Activated naive CD4-positive, alpha-beta T cell treated with anti-CD3 and anti-CD28 coated beads, Interleukin-2, amount 50 U/mL, for 72 hours (primary cell): ENCODE measurements around the gene CCR9. TPM values are rescaled to one million over a fixed set of nuclear protein-coding genes. Genes with fewer than 3 reads are reported as not detected.

Source experiments
- ATAC-seq, 2 donors: fragments of 150-1000 bp; cut with Tn5 transposase; 2 replicates each; pipeline ENCODE4 v1.10.0; 2021; ENCODE audit warnings: mild to moderate bottlenecking in 2 of 2, moderate library complexity in 2 of 2
- DNase-seq, 2 donors: peaks; one replicate each; pipeline ENCODE4 v3.0.0; 2021 to 2022; ENCODE audit warnings: low spot score in 2 of 2
- H3K27ac Mint-ChIP-seq, 2 donors: one replicate each; pipeline ENCODE4 v1.8.0; 2022; ENCODE audit warnings: mild to moderate bottlenecking in 2 of 2, mixed read lengths in 2 of 2
- H3K36me3 Mint-ChIP-seq, 2 donors: one replicate each; pipeline ENCODE4 v1.8.0; 2022; ENCODE audit warnings: mixed read lengths in 2 of 2
- H3K9me3 Mint-ChIP-seq, 2 donors: one replicate each; pipeline ENCODE4 v1.8.0; 2022; ENCODE audit warnings: mixed read lengths in 2 of 2
- total RNA-seq, 2 donors: library from RNA; stranded (reverse); gene quantifications; one replicate each; pipeline ENCODE4 v1.2.3, GENCODE V29; 2022

CCR9 gene
- total RNA-seq, 2 donors from 2014 or later: not detected

GRCh38 chr3:45939341-45939771 is 53.0 kb downstream of the CCR9 start:
- peaks cover 16 to 39% of the 10 kb centered on the region in 2 donors for H3K36me3 Mint-ChIP-seq
- peaks cover 0 to 4% of the 10 kb centered on the region in 2 donors for H3K9me3 Mint-ChIP-seq
- ATAC-seq (peak in 1 of 2 donors; percentile 32), DNase-seq (peak in 1 of 2 donors; percentile 56)
- no peak overlapping the region for H3K27ac Mint-ChIP-seq

DNA sequence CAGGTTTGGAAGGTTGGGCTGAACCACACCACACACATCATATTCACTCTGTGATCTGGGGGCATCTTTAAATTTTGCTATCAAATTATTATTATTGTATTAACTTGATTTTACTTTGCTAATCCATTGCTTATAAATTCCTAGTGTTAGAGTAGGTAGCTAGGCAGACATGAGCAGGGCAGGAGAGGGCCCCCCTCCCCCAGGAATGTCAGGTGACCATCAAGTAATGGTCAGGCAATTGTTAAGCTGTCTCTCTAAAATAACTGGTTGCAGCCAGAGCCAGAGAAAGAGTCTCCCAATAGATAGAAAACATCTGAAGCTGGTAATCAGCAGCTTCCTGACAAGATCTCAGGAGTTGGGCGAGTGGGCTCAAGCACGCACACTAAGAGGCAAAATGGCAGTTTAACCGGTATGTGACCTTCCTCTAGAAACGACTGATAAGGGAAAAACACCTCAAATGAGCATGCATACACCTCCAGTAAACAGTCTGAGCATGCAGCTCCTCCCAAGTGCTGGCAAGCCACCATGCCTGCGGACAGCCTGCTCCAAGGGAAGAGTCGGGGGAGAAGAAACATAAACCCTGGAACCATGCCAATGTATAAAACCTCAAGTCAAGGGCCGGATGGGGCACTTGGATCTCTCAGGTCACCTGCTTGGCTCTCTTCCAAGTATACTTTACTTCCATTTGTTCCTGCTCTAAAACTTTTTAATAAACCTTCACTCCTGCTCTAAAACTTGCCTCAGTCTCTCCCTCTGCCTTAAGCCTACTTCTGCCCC is 53.8 kb downstream of the CCR9 start:
- DNase-seq (no peak), ATAC-seq (no peak)
- Mint-ChIP-seq H3K9me3 (peaks cover 0 to 4% of the 10 kb centered on the region in 2 donors), H3K27ac (no peak overlapping the region), H3K36me3 (peaks cover 18 to 42% of the 10 kb centered on the region in 2 donors)

DNA sequence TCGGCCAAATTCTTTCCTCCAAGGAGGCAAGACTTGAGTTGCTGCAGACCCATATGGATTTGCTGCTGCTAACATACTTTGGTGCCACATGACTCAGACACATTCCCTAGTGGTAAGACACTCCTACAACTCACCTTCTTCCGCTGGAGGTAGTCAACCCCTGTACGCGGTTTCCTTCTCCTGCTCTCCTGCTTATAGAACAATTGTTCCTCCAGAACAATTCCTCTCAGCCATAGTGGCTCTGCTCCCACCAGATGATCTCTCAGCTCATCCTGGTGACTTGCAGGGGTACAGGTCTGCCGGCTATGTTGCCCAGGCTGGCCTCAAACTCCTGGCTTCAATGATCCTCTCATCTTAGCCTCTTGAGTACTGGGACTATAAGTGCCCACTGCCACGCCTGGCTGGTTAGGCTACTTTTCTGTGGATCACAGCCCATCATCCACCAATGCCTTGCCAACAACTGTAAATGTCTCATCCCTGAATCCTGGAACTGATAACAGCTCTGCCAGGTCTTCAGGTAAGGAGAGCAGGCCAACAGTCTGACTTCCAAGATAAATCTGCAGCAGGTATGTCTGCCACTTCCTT is 54.5 kb downstream of the CCR9 start:
- Mint-ChIP-seq H3K27ac (no peak overlapping the region), H3K36me3 (peaks cover 25 to 43% of the 10 kb centered on the region in 2 donors), H3K9me3 (peaks cover 0 to 4% of the 10 kb centered on the region in 2 donors)
- DNase-seq (no peak), ATAC-seq (no peak)

GRCh38 chr3:45942051-45942825 is 55.9 kb downstream of the CCR9 start:
- Mint-ChIP-seq H3K27ac (no peak overlapping the region), H3K9me3 (peaks cover 0 to 4% of the 10 kb centered on the region in 2 donors), H3K36me3 (peaks cover 39 to 54% of the 10 kb centered on the region in 2 donors)
- ATAC-seq (no peak), DNase-seq (no peak)

- Mint-ChIP-seq H3K9me3 (peaks cover 0 to 4% of the 10 kb centered on the region in 2 donors), H3K36me3 (peaks cover 47 to 65% of the 10 kb centered on the region in 2 donors), H3K27ac (peak within 1 kb of the TSS in 1 of 2 donors; percentile 64)
- ATAC-seq (peak; percentile 90 to 91), DNase-seq (peak; percentile 64)
Observed at GRCh38 chr3:45943207-45943846, 57.0 kb downstream of the CCR9 start, which contains the start of gene CXCR6. CXCR6 (plus strand) TSS chr3:45943464; CDS start chr3:45946482, 3,018 bp downstream.

DNA sequence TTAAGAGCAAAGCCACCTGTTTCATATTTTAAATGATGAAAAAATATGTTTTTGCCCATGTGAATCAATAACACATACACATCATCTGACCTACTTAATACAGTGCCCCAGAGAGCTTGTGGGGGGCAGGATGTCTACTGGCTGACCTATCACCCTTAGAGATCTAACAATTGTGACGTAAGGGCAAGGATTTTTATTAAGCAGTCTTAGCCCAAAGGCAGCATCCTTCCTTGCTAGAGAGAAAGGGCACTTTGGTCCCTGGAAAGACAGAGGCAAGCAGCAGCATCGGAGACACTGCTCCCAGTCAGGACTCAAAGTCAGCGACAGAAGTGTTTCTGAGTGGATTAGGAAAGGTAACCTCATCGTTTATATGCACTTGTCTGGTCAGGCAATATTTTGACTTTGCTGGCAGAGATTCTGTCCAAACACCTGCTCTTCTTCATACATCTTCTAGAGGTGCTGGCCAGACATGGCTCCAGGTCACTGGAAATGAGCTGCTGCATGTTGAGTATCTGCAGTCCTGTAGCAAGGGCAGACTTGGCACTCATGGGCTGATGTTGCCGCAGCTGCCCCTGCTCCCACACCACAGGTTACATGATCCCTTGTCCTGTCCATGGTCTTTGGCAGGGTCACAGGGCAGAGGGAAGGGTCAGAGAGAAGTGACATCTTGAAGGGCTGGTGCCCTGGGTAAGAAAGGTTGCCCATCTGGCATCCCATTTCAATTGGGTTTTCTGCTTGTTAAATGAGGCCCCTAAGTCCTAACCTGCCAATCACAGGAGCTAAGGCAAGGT is 58.7 kb downstream of the CCR9 start:
- H3K27ac Mint-ChIP-seq: no peak overlapping the region
- H3K9me3 Mint-ChIP-seq: peaks cover 0 to 4% of the 10 kb centered on the region in 2 donors
- no peak for ATAC-seq
- peaks cover 62 to 76% of the 10 kb centered on the region in 2 donors for H3K36me3 Mint-ChIP-seq
- peak in 1 of 2 donors; percentile 26 for DNase-seq

DNA sequence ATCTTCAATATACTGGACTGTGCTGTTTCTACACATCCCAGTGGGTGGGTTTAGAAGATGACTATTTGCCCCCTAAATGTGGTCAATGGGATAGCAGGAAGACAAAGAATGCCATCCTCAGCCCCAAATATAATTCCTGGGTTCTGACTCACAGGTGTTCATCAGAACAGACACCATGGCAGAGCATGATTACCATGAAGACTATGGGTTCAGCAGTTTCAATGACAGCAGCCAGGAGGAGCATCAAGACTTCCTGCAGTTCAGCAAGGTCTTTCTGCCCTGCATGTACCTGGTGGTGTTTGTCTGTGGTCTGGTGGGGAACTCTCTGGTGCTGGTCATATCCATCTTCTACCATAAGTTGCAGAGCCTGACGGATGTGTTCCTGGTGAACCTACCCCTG is 60.0 kb downstream of the CCR9 start:
- peaks cover 57 to 69% of the 10 kb centered on the region in 2 donors for H3K36me3 Mint-ChIP-seq
- no peak overlapping the region for H3K27ac Mint-ChIP-seq
- no peak for ATAC-seq

GRCh38 chr3:45946875-45947274 is 60.5 kb downstream of the CCR9 start:
- ATAC-seq (no peak), DNase-seq (no peak)
- Mint-ChIP-seq H3K27ac (no peak overlapping the region), H3K36me3 (peaks cover 63 to 72% of the 10 kb centered on the region in 2 donors), H3K9me3 (no peaks in the 10 kb centered on the region)

More for the DNA sequence above, 60.0 kb downstream of the CCR9 start:
- H3K9me3 Mint-ChIP-seq: no peaks in the 10 kb centered on the region
- no peak for DNase-seq

GRCh38 chr3:45947361-45947760 is 61.0 kb downstream of the CCR9 start:
- Mint-ChIP-seq H3K27ac (no peak overlapping the region), H3K9me3 (no peaks in the 10 kb centered on the region), H3K36me3 (peaks cover 64 to 72% of the 10 kb centered on the region in 2 donors)
- no peak for DNase-seq
- no peak for ATAC-seq

DNA sequence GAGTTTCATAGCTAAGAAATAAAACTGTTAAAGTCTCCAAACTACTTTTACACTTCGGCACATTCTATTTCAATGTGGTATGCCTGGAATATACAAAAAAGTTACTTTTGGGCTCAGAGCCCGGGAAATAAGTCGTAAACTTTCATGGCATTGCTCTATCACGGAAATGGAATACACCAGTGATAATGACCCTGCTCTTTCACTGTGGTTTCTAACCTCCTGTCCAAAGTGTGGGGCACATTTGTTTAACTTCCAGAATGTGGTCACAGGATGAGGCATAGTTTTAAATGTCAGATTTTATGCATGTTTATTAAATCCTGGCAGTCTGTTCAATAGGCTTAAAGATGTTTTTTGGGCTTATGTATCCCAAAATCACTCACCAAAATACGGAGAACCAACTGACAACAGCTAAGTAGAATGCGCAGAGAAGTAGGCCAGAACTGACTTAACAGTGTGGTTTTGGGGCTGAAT is 62.0 kb downstream of the CCR9 start:
- Mint-ChIP-seq H3K9me3 (no peaks in the 10 kb centered on the region), H3K27ac (no peak overlapping the region), H3K36me3 (peaks cover 72 to 79% of the 10 kb centered on the region in 2 donors)
- ATAC-seq: no peak
- no peak for DNase-seq

GRCh38 chr3:45948881-45949280 is 62.5 kb downstream of the CCR9 start:
- ATAC-seq (no peak), DNase-seq (no peak)
- Mint-ChIP-seq H3K9me3 (no peaks in the 10 kb centered on the region), H3K36me3 (peaks cover 76 to 85% of the 10 kb centered on the region in 2 donors), H3K27ac (no peak overlapping the region)

GRCh38 chr3:45949432-45949831 is 63.1 kb downstream of the CCR9 start:
- no peak for ATAC-seq
- Mint-ChIP-seq H3K9me3 (no peaks in the 10 kb centered on the region), H3K36me3 (peaks cover 80 to 90% of the 10 kb centered on the region in 2 donors), H3K27ac (peak overlapping the region in 1 of 2 donors; percentile 78)
- no peak for DNase-seq

- H3K27ac Mint-ChIP-seq: peak overlapping the region; percentile 78 to 84
- H3K9me3 Mint-ChIP-seq: no peaks in the 10 kb centered on the region
- DNase-seq: no peak
- peaks cover 83 to 86% of the 10 kb centered on the region in 2 donors for H3K36me3 Mint-ChIP-seq
- no peak for ATAC-seq
Observed at GRCh38 chr3:45950131-45950530, 63.8 kb downstream of the CCR9 start.

DNA sequence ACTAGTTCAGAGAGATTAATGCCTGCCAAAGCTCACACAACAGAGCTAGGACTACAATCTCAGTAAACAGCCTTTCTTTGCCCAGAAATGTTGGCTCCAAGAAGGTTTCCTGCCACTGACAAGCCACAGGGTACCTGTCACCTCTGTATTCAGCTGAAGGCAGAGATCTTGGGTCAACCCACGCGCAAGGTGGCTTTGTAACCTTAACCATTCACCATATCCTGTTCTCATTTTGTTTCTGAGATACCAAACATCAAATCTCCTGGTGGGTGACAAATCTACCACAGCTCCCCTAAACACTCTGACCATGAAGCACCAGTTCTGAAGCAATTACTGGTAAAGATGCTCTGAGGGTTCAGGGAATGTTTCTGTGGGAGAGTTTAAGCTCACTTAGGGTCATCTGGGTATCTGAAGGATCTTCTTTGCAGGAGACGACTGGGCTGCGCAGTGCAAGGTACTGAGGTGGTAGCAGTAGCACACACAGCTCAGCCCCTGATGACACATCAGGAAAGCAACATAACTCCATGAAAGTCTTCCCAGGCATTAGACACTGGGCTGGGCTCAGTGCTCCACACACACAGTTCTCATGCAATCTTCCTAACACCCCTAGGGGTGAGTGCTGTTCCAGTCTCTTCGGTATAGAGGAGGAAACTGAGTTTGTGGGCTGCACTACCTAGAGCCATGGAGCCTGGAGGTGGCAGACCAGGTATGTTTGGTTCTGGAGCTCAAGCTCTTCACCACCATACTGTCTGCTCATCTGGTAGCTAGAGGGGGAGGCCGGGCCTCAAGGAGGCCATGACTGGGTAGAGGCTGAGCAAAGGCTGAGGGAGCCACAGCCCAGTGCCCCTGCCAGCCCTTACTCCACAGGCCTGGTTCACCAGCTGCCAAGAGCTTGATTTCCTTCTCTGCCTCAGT is 64.6 kb downstream of the CCR9 start:
- no peaks in the 10 kb centered on the region for H3K9me3 Mint-ChIP-seq
- ATAC-seq (peak; percentile 83 to 91), DNase-seq (peak in 1 of 2 donors; percentile 60)
- peak overlapping the region in 1 of 2 donors; percentile 78 for H3K27ac Mint-ChIP-seq
- peaks cover 77 to 78% of the 10 kb centered on the region in 2 donors for H3K36me3 Mint-ChIP-seq

GRCh38 chr3:45951946-45952345 is 65.6 kb downstream of the CCR9 start:
- no peak for DNase-seq
- no peak for ATAC-seq
- Mint-ChIP-seq H3K27ac (peak overlapping the region; percentile 39 to 40), H3K9me3 (no peaks in the 10 kb centered on the region), H3K36me3 (peaks cover 68 to 77% of the 10 kb centered on the region in 2 donors)
